Trophoblast cell (in vitro differentiated cells and primary cell): ENCODE results near the gene UACA.

Experiments used
- DNase-seq, 2 donors: peaks; one replicate each; pipeline ENCODE4 v3.0.0-alpha.2; 2016
- H2AFZ ChIP-seq: 2 replicates; pipeline ENCODE4 v1.6.1; 2013; ENCODE audit warnings: low read length, moderate library complexity, mild to moderate bottlenecking; ENCODE audit not compliant: insufficient read depth, poor library complexity
- H2AK5ac ChIP-seq: 2 replicates; pipeline ENCODE4 v1.6.1; 2013; ENCODE audit warnings: mild to moderate bottlenecking, low read length
- H2BK120ac ChIP-seq: 2 replicates; pipeline ENCODE4 v1.6.1; 2013; ENCODE audit warnings: low read length, mild to moderate bottlenecking, moderate library complexity; ENCODE audit not compliant: insufficient read depth, poor library complexity
- H2BK12ac ChIP-seq: 2 replicates; pipeline ENCODE4 v1.6.1; 2013; ENCODE audit warnings: mild to moderate bottlenecking, low read length, moderate library complexity
- H2BK5ac ChIP-seq: 2 replicates; pipeline ENCODE4 v1.6.1; 2013; ENCODE audit warnings: low read length, low read depth, moderate library complexity, mild to moderate bottlenecking; ENCODE audit not compliant: poor library complexity
- H3K14ac ChIP-seq: 2 replicates; pipeline ENCODE4 v1.6.1; 2013; ENCODE audit warnings: mild to moderate bottlenecking, low read length
- H3K18ac ChIP-seq: 2 replicates; pipeline ENCODE4 v1.6.1; 2013; ENCODE audit warnings: mild to moderate bottlenecking, low read length
- H3K23ac ChIP-seq: 2 replicates; pipeline ENCODE4 v1.6.1; 2013; ENCODE audit warnings: low read length
- H3K27ac ChIP-seq: 2 replicates; pipeline ENCODE4 v1.5.1; 2013; ENCODE audit warnings: low read depth, mild to moderate bottlenecking, inconsistent platforms, low read length, moderate library complexity
- H3K27me3 ChIP-seq: 2 replicates; pipeline ENCODE4 v1.6.1; 2013; ENCODE audit warnings: inconsistent platforms, mild to moderate bottlenecking, low read length, moderate library complexity; ENCODE audit not compliant: insufficient read depth
- H3K36me3 ChIP-seq, 2 experiments: 1 replicate in 1 of 2; 2 replicates in 1 of 2; pipeline ENCODE4 v1.6.1; 2013; ENCODE audit warnings: low read length in 2 of 2, mild to moderate bottlenecking in 2 of 2, moderate library complexity in 1 of 2; ENCODE audit not compliant: insufficient read depth in 2 of 2, control insufficient read depth in 1 of 2
- H3K4ac ChIP-seq: 2 replicates; pipeline ENCODE4 v1.6.1; 2013; ENCODE audit warnings: low read depth, mild to moderate bottlenecking, low read length, moderate library complexity
- H3K4me1 ChIP-seq, 2 experiments: 1 replicate in 1 of 2; 2 replicates in 1 of 2; pipeline ENCODE4 v1.6.1; 2013; ENCODE audit warnings: low read length in 2 of 2, mild to moderate bottlenecking in 2 of 2, moderate library complexity in 1 of 2; ENCODE audit not compliant: insufficient read depth in 2 of 2, control insufficient read depth in 1 of 2
- H3K4me2 ChIP-seq: 2 replicates; pipeline ENCODE4 v1.6.1; 2013; ENCODE audit warnings: inconsistent platforms, mild to moderate bottlenecking, low read length, moderate library complexity
- H3K4me3 ChIP-seq: 2 replicates; pipeline ENCODE4 v1.5.1; 2013; ENCODE audit warnings: mild to moderate bottlenecking, low read depth, low read length, inconsistent platforms
- H3K79me1 ChIP-seq: one replicate; pipeline ENCODE4 v1.6.1; 2013; ENCODE audit warnings: low read length
- H3K79me2 ChIP-seq: 2 replicates; pipeline ENCODE4 v1.6.1; 2013; ENCODE audit warnings: low read length, mild to moderate bottlenecking; ENCODE audit not compliant: control insufficient read depth, insufficient read depth, poor library complexity
- H3K9ac ChIP-seq: 2 replicates; pipeline ENCODE4 v1.6.1; 2013; ENCODE audit warnings: mild to moderate bottlenecking, low read length
- H3K9me3 ChIP-seq: 2 replicates; pipeline ENCODE4 v1.6.1; 2013; ENCODE audit warnings: low read depth, mild to moderate bottlenecking, control low read depth, inconsistent platforms, low read length; ENCODE audit not compliant: insufficient read depth
- H4K12ac ChIP-seq: 2 replicates; pipeline ENCODE4 v1.6.1; 2013; ENCODE audit warnings: low read depth, mild to moderate bottlenecking, low read length, moderate library complexity
- H4K8ac ChIP-seq: 2 replicates; pipeline ENCODE4 v1.6.1; 2013; ENCODE audit warnings: low read depth, mild to moderate bottlenecking, low read length, moderate library complexity
- H4K91ac ChIP-seq: one replicate; pipeline ENCODE4 v1.6.1; 2013; ENCODE audit warnings: low read depth, mild to moderate bottlenecking, low read length, moderate library complexity
- WGBS: extraction: QIAGEN DNeasy Blood & Tissue Kit; methylation state at CpG from one replicate; pipeline ENCODE4 v1.1.7; 2013; ENCODE audit warnings: missing lambda C conversion rate; ENCODE audit not compliant: insufficient read length, insufficient coverage; ENCODE audit errors: extremely low coverage; 5-methylcytosine and 5-hydroxymethylcytosine counted together

UACA gene

DNA sequence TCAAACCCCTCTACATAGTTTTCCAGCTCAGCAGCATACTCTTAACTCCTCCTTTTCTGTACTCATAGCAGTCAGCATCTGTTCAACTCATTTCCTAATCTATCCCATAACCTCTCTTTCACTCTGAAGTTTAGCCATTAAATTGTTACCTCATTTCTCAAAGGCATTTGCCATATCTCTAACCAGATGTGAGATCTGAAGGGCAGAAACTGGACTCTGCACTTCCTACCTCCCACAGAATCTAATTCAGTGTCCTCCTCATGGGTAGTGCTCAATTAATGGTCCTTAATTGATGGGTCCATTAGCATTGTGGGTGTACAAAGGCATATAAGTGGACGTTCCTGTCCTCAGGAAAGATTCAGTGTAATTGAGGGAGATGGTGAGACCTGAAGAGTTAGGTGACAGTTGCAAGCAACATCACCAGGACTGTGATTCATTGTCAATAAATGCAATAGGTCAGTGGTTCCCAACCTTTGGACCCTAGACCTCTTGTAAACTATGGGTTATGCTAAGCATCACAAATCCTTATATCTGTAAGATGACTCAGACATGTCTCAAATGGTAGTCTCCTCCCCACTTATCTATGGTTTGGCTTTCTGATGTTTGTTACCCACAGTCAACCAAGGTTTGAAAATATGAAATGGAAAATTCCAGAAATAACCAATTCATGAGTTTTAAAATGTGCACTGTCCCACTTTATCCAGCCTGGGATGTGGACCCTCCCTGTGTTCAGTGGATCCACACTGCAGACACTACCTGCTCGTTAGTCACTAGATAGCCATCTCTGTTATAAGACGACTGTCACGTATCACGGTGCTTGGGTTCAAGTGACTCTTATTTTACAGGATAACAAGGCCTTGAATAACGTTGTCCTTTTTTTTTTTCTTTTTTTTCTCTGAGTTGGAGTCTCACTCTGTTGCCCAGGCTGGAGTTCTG, 25.0 kb upstream of the UACA start:
- Histone ChIP-seq H3K4me3 (no peak overlapping the region), H3K14ac (no peak overlapping the region), H3K18ac (no peak overlapping the region), H3K79me2 (no peaks in the 10 kb centered on the region), H3K9me3 (no peaks in the 10 kb centered on the region), H2AFZ (no peak overlapping the region), H3K23ac (no peak overlapping the region), H2BK120ac (no peak overlapping the region), H4K8ac (no peak overlapping the region), H3K27ac (no peak overlapping the region), H2BK5ac (no peak overlapping the region), H4K12ac (no peak overlapping the region), H3K4me2 (no peak overlapping the region), H3K4ac (no peak overlapping the region), H3K36me3 (no peaks in the 10 kb centered on the region), H4K91ac (no peak overlapping the region), H3K4me1 (peaks cover 0 to 2% of the 10 kb centered on the region in 2 experiments), H3K27me3 (no peaks in the 10 kb centered on the region), H3K79me1 (no peaks in the 10 kb centered on the region), H2BK12ac (no peak overlapping the region), H3K9ac (no peak overlapping the region), H2AK5ac (no peak overlapping the region)
- no CpG with 5 or more reads among the region's 6 CpGs for WGBS
- peak; percentile 58 to 83 for DNase-seq

DNA sequence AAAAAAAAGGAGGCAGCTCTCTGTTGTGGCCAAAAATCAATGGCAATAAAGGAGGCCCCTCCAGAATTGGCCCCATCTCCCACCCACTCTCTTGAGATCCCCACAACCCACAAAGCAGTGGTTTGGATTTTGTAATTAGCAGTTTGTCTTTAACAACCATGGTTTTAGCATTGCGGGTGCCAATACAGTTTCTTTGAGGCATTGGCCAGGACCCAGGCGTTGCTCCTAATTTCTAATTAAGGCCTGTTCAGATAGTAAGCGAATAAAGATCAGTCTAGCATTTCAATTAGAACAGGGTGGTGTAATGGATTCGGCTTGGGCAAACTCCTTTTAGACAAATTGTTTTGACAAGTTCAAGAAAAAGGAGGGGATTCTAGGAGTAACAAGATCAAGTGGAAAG, 23.6 kb upstream of the UACA start:
- Histone ChIP-seq H2BK5ac (no peak overlapping the region), H3K27me3 (no peaks in the 10 kb centered on the region), H3K4me3 (no peak overlapping the region), H2BK12ac (no peak overlapping the region), H3K79me2 (no peaks in the 10 kb centered on the region), H3K18ac (no peak overlapping the region), H3K9ac (no peak overlapping the region), H4K91ac (no peak overlapping the region), H3K9me3 (no peaks in the 10 kb centered on the region), H3K4ac (no peak overlapping the region), H4K8ac (no peak overlapping the region), H3K4me1 (peaks cover 0 to 2% of the 10 kb centered on the region in 2 experiments), H3K27ac (no peak overlapping the region), H3K79me1 (no peaks in the 10 kb centered on the region), H2BK120ac (no peak overlapping the region), H3K23ac (no peak overlapping the region), H2AK5ac (no peak overlapping the region), H3K14ac (no peak overlapping the region), H3K4me2 (no peak overlapping the region), H4K12ac (no peak overlapping the region), H2AFZ (no peak overlapping the region), H3K36me3 (no peaks in the 10 kb centered on the region)
- DNase-seq: no peak
- no CpG with 5 or more reads among the region's 4 CpGs for WGBS

DNA sequence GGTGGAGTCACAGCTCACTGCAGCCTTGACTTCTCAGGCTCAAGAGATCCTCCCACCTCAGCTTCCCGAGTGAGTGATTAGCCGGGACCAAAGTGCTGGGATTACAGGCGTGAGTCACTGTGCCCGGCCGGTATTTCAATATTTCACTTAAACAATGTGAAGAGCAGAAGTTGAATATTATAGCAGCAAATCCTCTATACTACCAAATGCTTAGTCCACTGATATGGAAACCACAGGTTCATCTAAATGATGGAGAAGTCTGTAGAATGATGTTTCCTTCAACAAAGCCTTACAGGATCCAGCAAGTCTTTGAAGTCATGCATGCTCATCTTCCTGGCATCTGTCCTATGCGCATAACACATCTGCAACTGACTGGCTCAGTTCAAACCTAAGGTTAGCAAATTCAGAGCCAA, 20.3 kb upstream of the UACA start:
- Histone ChIP-seq H3K4me3 (no peak overlapping the region), H2BK12ac (no peak overlapping the region), H2BK5ac (no peak overlapping the region), H3K27ac (no peak overlapping the region), H3K36me3 (no peaks in the 10 kb centered on the region), H2AFZ (no peak overlapping the region), H3K9me3 (no peaks in the 10 kb centered on the region), H3K18ac (no peak overlapping the region), H3K4me2 (no peak overlapping the region), H3K4me1 (peaks cover 0 to 6% of the 10 kb centered on the region in 2 experiments), H4K12ac (no peak overlapping the region), H3K4ac (no peak overlapping the region), H3K27me3 (no peaks in the 10 kb centered on the region), H2AK5ac (no peak overlapping the region), H2BK120ac (no peak overlapping the region), H3K14ac (no peak overlapping the region), H4K91ac (no peak overlapping the region), H3K23ac (no peak overlapping the region), H3K9ac (no peak overlapping the region), H3K79me1 (no peaks in the 10 kb centered on the region), H4K8ac (no peak overlapping the region), H3K79me2 (no peaks in the 10 kb centered on the region)
- DNase-seq: peak; percentile 48 to 56
- no CpG with 5 or more reads among the region's 6 CpGs for WGBS

DNA sequence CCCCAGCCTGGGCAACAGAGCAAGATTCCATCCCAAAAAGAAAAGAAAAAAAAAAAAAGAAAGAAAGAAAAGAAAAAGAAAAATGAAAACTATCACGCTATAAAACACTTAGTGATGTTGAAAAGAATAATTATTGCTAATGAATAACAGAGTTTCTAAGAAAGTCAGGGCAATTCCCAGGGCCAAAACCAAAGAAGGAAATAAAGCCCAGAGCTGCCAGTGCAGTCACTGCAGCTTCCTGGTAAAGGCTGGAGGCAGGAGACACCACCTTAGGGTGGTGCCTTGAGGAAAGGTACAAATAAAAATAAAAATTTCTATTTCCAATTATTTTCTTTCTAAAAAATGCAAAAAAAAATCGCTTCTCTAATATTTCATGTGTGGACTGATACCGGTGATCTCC, 19.7 kb upstream of the UACA start:
- Histone ChIP-seq H3K36me3 (no peaks in the 10 kb centered on the region), H3K14ac (no peak overlapping the region), H3K4ac (no peak overlapping the region), H3K27me3 (no peaks in the 10 kb centered on the region), H3K4me1 (peaks cover 0 to 5% of the 10 kb centered on the region in 2 experiments), H2BK12ac (no peak overlapping the region), H3K79me2 (no peaks in the 10 kb centered on the region), H3K23ac (no peak overlapping the region), H3K9ac (no peak overlapping the region), H3K9me3 (no peaks in the 10 kb centered on the region), H2BK120ac (no peak overlapping the region), H2AK5ac (no peak overlapping the region), H4K91ac (no peak overlapping the region), H4K8ac (no peak overlapping the region), H3K18ac (no peak overlapping the region), H2BK5ac (no peak overlapping the region), H2AFZ (no peak overlapping the region), H3K4me2 (no peak overlapping the region), H3K4me3 (no peak overlapping the region), H4K12ac (no peak overlapping the region), H3K27ac (no peak overlapping the region), H3K79me1 (no peaks in the 10 kb centered on the region)
- DNase-seq: no peak
- WGBS: no CpG with 5 or more reads among the region's 3 CpGs
